Measurements from ENCODE around the gene UNC5C.

- no peak for TF ChIP-seq CTCF (IDR thresholded peaks at IDR 0.05)
- no peak for TF ChIP-seq POLR2AphosphoS5 (IDR thresholded peaks at IDR 0.05; ENCODE audit: insufficient read depth in 1 of 2, low read depth in 1 of 2)
- no peak for TF ChIP-seq POLR2A (IDR thresholded peaks at IDR 0.05)
Observed at GRCh38 chr4:95317085-95317793, 231.5 kb downstream of the UNC5C start.

Data from vagina (tissue), 2 donors.